Body of pancreas (tissue), 4 donors: ENCODE results near the gene CREB3L2.

ENCODE experiments used
- CTCF ChIP-seq, 7 experiments: fragments of 450-650 bp in 4 of 7; fragments of 200-600 bp in 3 of 7; sonication (generic) in 3 of 7; IDR thresholded peaks; one replicate each; pipeline ENCODE4 v1.5.1; 2016 to 2019; ENCODE audit warnings: antibody characterized with exemption in 7 of 7
- POLR2A ChIP-seq, 3 donors: fragments of 450-650 bp; IDR thresholded peaks; one replicate each; pipeline ENCODE4 v1.6.1; 2016; ENCODE audit warnings: antibody characterized with exemption in 3 of 3, mild to moderate bottlenecking in 2 of 3

- TF ChIP-seq CTCF (IDR thresholded peaks at IDR 0.05) (no peak), POLR2A (IDR thresholded peaks at IDR 0.05) (no peak)
These were observed 127.7 kb downstream of the CREB3L2 start for GRCh38 chr7:137873979-137874777.
